HCT116 (cell line): ENCODE results near the gene THTPA. TPM values are rescaled to one million over a fixed set of nuclear protein-coding genes. Genes with fewer than 3 reads are reported as not detected.
A peak's percentile ranks its signal among the peaks of the same experiment; 100 is the strongest.

Experiments
- ATAC-seq: fragments of 200-7000 bp; cut with Tn5 transposase; 2 replicates; pipeline ENCODE4 v1.9.1; 2020; ENCODE audit warnings: mild to moderate bottlenecking, moderate library complexity
- BruUV-seq: library from RNA; stranded (reverse); fragments of 400-500 nt; replicated peaks from 2 replicates; lab custom pipeline; 2021; lab: Mats Ljungman, UMichigan
- CTCF ChIA-PET: fragments of 300-600 bp; sonication (Branson Sonifier 250); formaldehyde crosslinking; loops from one replicate; lab custom pipeline; 2021; ENCODE audit warnings: antibody characterized with exemption; lab: Charles Lee
- POLR2A ChIA-PET: fragments of 300-600, 350-600 bp; sonication (Branson Sonifier 250); formaldehyde crosslinking; loops from one replicate; lab custom pipeline; 2021; ENCODE audit warnings: antibody characterized with exemption; lab: Charles Lee
- RAD21 ChIA-PET, 2 experiments: fragments of 300-600 bp; sonication (Branson Sonifier 250); formaldehyde crosslinking; loops; one replicate each; lab custom pipeline; 2023; ENCODE audit warnings: low total read pairs in 2 of 2; ENCODE audit not compliant: uncharacterized antibody in 2 of 2, unreplicated experiment in 2 of 2, low non-redundant PET in 1 of 2; lab: Charles Lee
- DNase-seq: peaks from one replicate; pipeline ENCODE4 v3.0.0-alpha.2; 2010; ENCODE audit warnings: low read depth, low spot score
- H2AFZ ChIP-seq: fragments of 200-600 bp; shearing (Covaris generic), sonication (generic); 2 replicates; pipeline ENCODE4 v1.6.1; 2017; ENCODE audit warnings: low read depth, mixed run types, mixed read lengths, antibody characterized with exemption, low read length; ENCODE audit not compliant: poor library complexity, severe bottlenecking
- H3K27ac ChIP-seq: 2 replicates; pipeline ENCODE4 v1.5.1; 2012; ENCODE audit warnings: low read depth, low read length
- H3K27me3 ChIP-seq: fragments of 200-600 bp; sonication (generic); 2 replicates; pipeline ENCODE4 v1.6.1; 2016; ENCODE audit warnings: mixed run types, low read length, mixed read lengths; ENCODE audit not compliant: insufficient read depth
- H3K36me3 ChIP-seq, 2 experiments: fragments of 200-500 bp in 1 of 2; fragments of 200-600 bp in 1 of 2; sonication (Bioruptor generic) in 1 of 2; sonication (generic) in 1 of 2; 2 replicates each; pipeline versions ENCODE4 v1.5.1 to v1.6.1; 2014 to 2016; ENCODE audit warnings: low read length in 2 of 2, inconsistent platforms in 1 of 2, mixed read lengths in 1 of 2, mixed run types in 1 of 2; ENCODE audit not compliant: insufficient read depth in 2 of 2, control insufficient read depth in 1 of 2
- H3K4me1 ChIP-seq, 2 experiments: fragments of 200-600 bp in 1 of 2; sonication (generic) in 1 of 2; 2 replicates each; pipeline versions ENCODE4 v1.5.1 to v1.6.1; 2012 to 2017; ENCODE audit warnings: low read length in 2 of 2, inconsistent platforms in 1 of 2, mild to moderate bottlenecking in 1 of 2, mixed read lengths in 1 of 2, mixed run types in 1 of 2, moderate library complexity in 1 of 2; ENCODE audit not compliant: insufficient read depth in 2 of 2, control insufficient read depth in 1 of 2
- H3K4me2 ChIP-seq: fragments of 200-600 bp; sonication (generic); 2 replicates; pipeline ENCODE4 v1.6.1; 2017; ENCODE audit warnings: mixed run types, low read length, mixed read lengths
- H3K4me3 ChIP-seq, 2 experiments: fragments of 200-600 bp in 1 of 2; sonication (generic) in 1 of 2; replicated peaks in 1 of 2; 2 replicates each; pipeline ENCODE4 v1.5.1; 2011 to 2016; ENCODE audit warnings: low read length in 2 of 2, control low read depth in 1 of 2, low read depth in 1 of 2, mild to moderate bottlenecking in 1 of 2, mixed read lengths in 1 of 2, mixed run types in 1 of 2
- H3K79me2 ChIP-seq: fragments of 200-600 bp; sonication (generic); 2 replicates; pipeline ENCODE4 v1.6.1; 2017; ENCODE audit warnings: mild to moderate bottlenecking, mixed run types, low read length, moderate library complexity, mixed read lengths; ENCODE audit not compliant: insufficient read depth
- H3K9ac ChIP-seq: fragments of 200-600 bp; sonication (generic); 2 replicates; pipeline ENCODE4 v1.6.1; 2016; ENCODE audit warnings: low read length, mixed read lengths
- H3K9me2 ChIP-seq: fragments of 200-600 bp; sonication (generic), shearing (Covaris generic); 2 replicates; pipeline ENCODE4 v1.6.1; 2017; ENCODE audit warnings: mixed run types, mild to moderate bottlenecking, moderate library complexity; ENCODE audit not compliant: insufficient read depth
- H3K9me3 ChIP-seq, 2 experiments: fragments of 200-500 bp in 1 of 2; fragments of 200-600 bp in 1 of 2; sonication (Bioruptor generic) in 1 of 2; sonication (generic) in 1 of 2; 2 replicates each; pipeline ENCODE4 v1.6.1; 2014 to 2017; ENCODE audit warnings: low read length in 2 of 2, mixed read lengths in 2 of 2, inconsistent platforms in 1 of 2, low read depth in 1 of 2, mild to moderate bottlenecking in 1 of 2, mixed run types in 1 of 2, moderate library complexity in 1 of 2; ENCODE audit not compliant: control insufficient read depth in 1 of 2, insufficient read depth in 1 of 2
- H4K20me1 ChIP-seq: fragments of 200-600 bp; sonication (generic), shearing (Covaris generic); 2 replicates; pipeline ENCODE4 v1.6.1; 2017; ENCODE audit warnings: mixed run types, mild to moderate bottlenecking, moderate library complexity; ENCODE audit not compliant: insufficient read depth
- ELF1 ChIP-seq: IDR thresholded peaks from 2 replicates; pipeline ENCODE4 v1.6.1; 2012; ENCODE audit warnings: low read depth, borderline replicate concordance
- EZH2phosphoT487 ChIP-seq: fragments of 200-600 bp; IDR thresholded peaks from 2 replicates; pipeline ENCODE4 v1.6.1; 2018; ENCODE audit warnings: antibody characterized with exemption, borderline replicate concordance
- POLR2AphosphoS5 ChIP-seq: IDR thresholded peaks from 2 replicates; pipeline ENCODE4 v1.6.1; 2011; ENCODE audit warnings: mild to moderate bottlenecking, low read depth, low read length, moderate library complexity
- SIN3A ChIP-seq: IDR thresholded peaks from 2 replicates; pipeline ENCODE4 v1.6.1; 2012; ENCODE audit warnings: low read depth
- SP1 ChIP-seq: IDR thresholded peaks from 2 replicates; pipeline ENCODE4 v1.6.1; 2012; ENCODE audit warnings: low read depth
- YY1 ChIP-seq: IDR thresholded peaks from 2 replicates; pipeline ENCODE4 v1.6.1; 2011; ENCODE audit warnings: low read length, low read depth, moderate library complexity, mild to moderate bottlenecking; ENCODE audit not compliant: insufficient replicate concordance; ENCODE audit errors: extremely low read depth
- intact Hi-C: fragments of 100-400 bp; cut with micrococcal nuclease; formaldehyde crosslinking; loops from 2 replicates; pipeline ENCODE4 v1.10.0; 2022
- total RNA-seq: library from RNA; stranded (reverse); gene quantifications from one replicate; pipeline ENCODE4 v1.2.1, GENCODE V29; 2021; ENCODE audit not compliant: unreplicated experiment

The THTPA gene
- total RNA-seq, 1 experiment from 2014 or later, result 5.8 TPM

GRCh38 chr14:23557521-23557920 lies 1.4 kb downstream of the THTPA start:
- Histone ChIP-seq H4K20me1 (no peaks in the 10 kb centered on the region), H3K9me2 (no peaks in the 10 kb centered on the region)
- no peak for TF ChIP-seq ELF1
- TF ChIP-seq, all 23 proteins: peak for 0
- ATAC-seq (no peak), DNase-seq (no peak)
- no peak overlapping the region for H3K4me3 ChIP-seq
- ChIA-PET RAD21 (interaction anchor here in 1 of 2 experiments (1.1 kb wide), 1 partner anchor 79 kb away, joined by 6 read pairs; no protein-coding TSS in a partner anchor), CTCF (interaction anchor here (0.9 to 6.0 kb wide), 4 partner anchors 11 to 231 kb away, joined by 3 to 69 read pairs (median 13); partner anchors contain the start of gene AP1G2), POLR2A (no interaction called here)
- no peaks in the 10 kb centered on the region for H3K9me3 ChIP-seq
- H3K27ac ChIP-seq, result peak overlapping the region; percentile 13; the same call in 1 of the 2 replicates
- intact Hi-C loops, result loop anchor here (5.0 kb wide), 1 partner anchor 290 kb away; no protein-coding TSS in a partner anchor
- no peak overlapping the region for H2AFZ ChIP-seq
- peak overlapping the region; percentile 95; the same call in 1 of the 2 replicates for H3K4me2 ChIP-seq
- no peak overlapping the region for H3K9ac ChIP-seq
- peaks cover 6% of the 10 kb centered on the region; the same call in 1 of the 2 replicates for H3K79me2 ChIP-seq
- BruUV-seq, result no TSS peak
- H3K4me1 ChIP-seq, result peaks cover 5 to 18% of the 10 kb centered on the region in 2 experiments; a peak in 2 of 4 replicates
- H3K36me3 ChIP-seq, result peaks cover 16 to 22% of the 10 kb centered on the region in 2 experiments; a peak in 3 of 4 replicates
- no peaks in the 10 kb centered on the region for H3K27me3 ChIP-seq

GRCh38 chr14:23557946-23558345 lies 1.9 kb downstream of the THTPA start:
- CTCF ChIA-PET, result interaction anchor here (0.9 to 6.0 kb wide), 5 partner anchors 9 to 231 kb away, joined by 3 to 69 read pairs (median 5); partner anchors contain the start of gene AP1G2
- no TSS peak for BruUV-seq
- intact Hi-C loops, result loop anchor here (5.0 kb wide), 1 partner anchor 291 kb away; no protein-coding TSS in a partner anchor

More at GRCh38 chr14:23557946-23558345, 1.9 kb downstream of the THTPA start:
- H2AFZ ChIP-seq, result no peak overlapping the region
- H3K9me3 ChIP-seq, result no peaks in the 10 kb centered on the region
- no peaks in the 10 kb centered on the region for H4K20me1 ChIP-seq
- peak overlapping the region; percentile 13; the same call in 1 of the 2 replicates for H3K27ac ChIP-seq
- peaks cover 5 to 18% of the 10 kb centered on the region in 2 experiments; a peak in 2 of 4 replicates for H3K4me1 ChIP-seq
- ATAC-seq, result no peak
- POLR2A ChIA-PET, result no interaction called here
- no peak overlapping the region for H3K9ac ChIP-seq
- H3K4me3 ChIP-seq, result no peak overlapping the region
- RAD21 ChIA-PET, result interaction anchor here in 1 of 2 experiments (1.1 kb wide), 1 partner anchor 80 kb away, joined by 6 read pairs; no protein-coding TSS in a partner anchor
- no peak overlapping the region for H3K4me2 ChIP-seq
- H3K36me3 ChIP-seq, result peaks cover 16 to 22% of the 10 kb centered on the region in 2 experiments; a peak in 3 of 4 replicates
- DNase-seq, result no peak
- TF ChIP-seq SIN3A (no peak), POLR2AphosphoS5 (no peak; the same call in 1 of the 2 replicates), SP1 (no peak), EZH2phosphoT487 (no peak), YY1 (no peak)
- peaks cover 6% of the 10 kb centered on the region; the same call in 1 of the 2 replicates for H3K79me2 ChIP-seq
- no peaks in the 10 kb centered on the region for H3K27me3 ChIP-seq
- H3K9me2 ChIP-seq, result no peaks in the 10 kb centered on the region
